Right ventricle myocardium inferior (tissue), 1 donor: ENCODE data around the gene SYF2. TPM values are rescaled to one million over a fixed set of nuclear protein-coding genes. Genes with fewer than 3 reads are reported as not detected.
"Not testable (repeated sequence)": the region's sequence is repeated elsewhere in the genome, so short reads cannot be mapped to it uniquely, and the experiment has no call there.

Source experiments
- ATAC-seq: fragments of 200-7000 bp; cut with Tn5 transposase; one replicate; pipeline ENCODE4 v1.9.1; 2020; ENCODE audit warnings: mild to moderate bottlenecking, moderate library complexity
- DNase-seq: peaks from one replicate; pipeline ENCODE4 v3.0.0; 2021; ENCODE audit errors: missing footprints
- intact Hi-C: fragments of 100-400 bp; cut with DNase I; formaldehyde crosslinking; loops from one replicate; pipeline ENCODE4 v1.11.0; 2022
- long read RNA-seq: library from polyadenylated mRNA; unstranded; transcript quantifications from one replicate; pipeline ENCODE4 v2.0.0, GENCODE V29; 2021
- total RNA-seq: library from RNA; stranded (reverse); fragmentation: NEBNext Ultra II Directional; extraction: Animal tissue kit (Norgen Biotek cat#: 25700); gene quantifications from one replicate; pipeline ENCODE4 v1.2.1, GENCODE V29; 2021
- donor health status: DM: no; HTN: yes; CAD: no; lungs with severe emphysema.

SYF2 gene
- total RNA-seq = 34.1 TPM
- long read RNA-seq, transcript SYF2-201 (7 exons, 1,345 nt) = major isoform, 11 of 17 reads
- long read RNA-seq, partial matches to known transcripts = 4 of 17 reads
- long read RNA-seq, other reads (novel, unspliced or antisense) = 1 of 17 reads

DNA sequence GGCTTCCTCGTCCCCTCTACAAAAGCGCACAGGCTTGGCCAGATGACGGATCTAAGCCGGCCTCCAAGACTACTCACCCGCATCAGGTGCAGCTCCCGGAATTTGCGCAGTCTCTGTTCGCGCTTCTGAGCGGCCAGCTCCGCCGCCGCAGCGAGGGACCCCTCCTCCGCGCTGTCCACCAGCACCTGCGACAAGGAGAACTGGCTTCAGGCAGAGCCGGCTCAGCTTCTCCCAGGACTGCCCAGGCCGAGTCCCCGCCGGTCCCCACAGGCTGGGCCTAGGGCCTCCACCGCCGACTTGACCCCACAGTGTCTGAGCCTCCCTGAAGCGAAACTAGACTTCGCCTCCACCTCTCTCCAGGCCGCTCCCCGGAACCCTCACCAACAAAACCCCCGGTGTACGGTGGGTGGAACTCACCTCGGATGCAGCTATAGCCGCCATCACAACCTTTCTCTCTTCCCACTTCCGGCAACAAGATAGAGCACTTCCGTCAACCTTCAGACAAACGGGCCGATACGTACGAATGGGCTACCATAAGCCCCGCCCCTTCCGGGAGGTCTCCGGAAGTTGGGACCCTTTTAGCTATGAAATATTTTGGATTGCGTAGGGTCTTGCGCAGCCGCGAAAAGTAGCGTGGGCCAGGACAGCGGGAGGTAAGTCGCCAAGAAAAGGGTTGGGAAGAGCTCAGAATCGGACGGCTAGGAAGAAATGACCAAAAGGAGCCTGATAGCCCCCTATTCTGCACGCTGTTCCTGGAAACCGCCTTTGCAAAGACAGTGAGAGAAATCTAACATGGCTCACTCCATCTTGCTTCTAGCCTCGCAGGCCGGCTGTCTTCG, at the start of gene SYF2:
Gene SYF2, minus strand, starts transcription at position 476 of the 839 bp plus-strand sequence. Its CDS starts 35 bp downstream, at position 441.
- DNase-seq = peak; percentile 94
- peak; percentile 96 for ATAC-seq
- intact Hi-C loops = no loop called here

DNA sequence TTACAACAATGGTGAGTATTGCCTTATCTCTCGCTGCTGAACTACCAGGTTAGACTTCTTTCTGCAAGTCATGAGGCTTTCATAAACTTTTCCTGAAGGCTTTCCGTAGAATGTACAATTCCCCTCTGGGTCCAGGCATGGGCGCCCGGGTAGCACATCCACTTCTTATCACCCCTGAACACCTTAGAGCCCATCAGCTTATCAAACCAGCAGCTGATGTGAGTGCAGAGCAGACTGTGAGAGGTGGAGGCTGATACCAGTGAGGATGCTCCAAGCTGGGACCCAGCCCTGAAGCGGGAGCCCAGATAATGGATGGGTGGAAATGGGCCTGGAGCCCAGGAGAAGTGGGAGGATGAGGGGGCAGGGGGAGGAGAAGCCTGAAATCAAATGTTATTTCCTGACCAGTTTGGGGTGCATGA, 47.4 kb upstream of the SYF2 start:
- ATAC-seq, DNase-seq, intact Hi-C loops: not testable (repeated sequence)

GRCh38 chr1:25278790-25279189, 46.5 kb upstream of the SYF2 start:
- ATAC-seq, DNase-seq, intact Hi-C loops: not testable (repeated sequence)

GRCh38 chr1:25278358-25278757, 46.1 kb upstream of the SYF2 start:
- DNase-seq, intact Hi-C loops, ATAC-seq: not testable (repeated sequence)

DNA sequence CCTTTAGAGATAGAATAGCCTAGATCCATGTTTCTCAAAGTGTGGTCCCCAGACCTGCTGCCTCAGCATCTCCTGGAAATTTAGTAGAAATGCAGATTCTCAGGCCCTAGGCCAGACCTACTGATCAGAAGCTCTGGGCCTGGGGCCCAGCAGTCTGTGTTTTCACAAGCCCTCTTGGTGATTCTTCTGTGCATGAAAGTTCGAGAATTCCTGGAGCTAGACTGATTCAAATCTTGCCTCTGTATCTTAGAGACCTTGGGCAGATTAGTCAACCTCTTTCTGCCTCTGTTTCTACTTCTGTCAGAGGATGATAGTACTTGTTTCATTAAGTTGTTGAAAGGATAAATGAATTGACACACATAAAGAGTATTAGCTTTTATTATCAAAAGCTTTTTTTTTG, 45.0 kb upstream of the SYF2 start:
- intact Hi-C loops, ATAC-seq, DNase-seq: not testable (repeated sequence)

DNA sequence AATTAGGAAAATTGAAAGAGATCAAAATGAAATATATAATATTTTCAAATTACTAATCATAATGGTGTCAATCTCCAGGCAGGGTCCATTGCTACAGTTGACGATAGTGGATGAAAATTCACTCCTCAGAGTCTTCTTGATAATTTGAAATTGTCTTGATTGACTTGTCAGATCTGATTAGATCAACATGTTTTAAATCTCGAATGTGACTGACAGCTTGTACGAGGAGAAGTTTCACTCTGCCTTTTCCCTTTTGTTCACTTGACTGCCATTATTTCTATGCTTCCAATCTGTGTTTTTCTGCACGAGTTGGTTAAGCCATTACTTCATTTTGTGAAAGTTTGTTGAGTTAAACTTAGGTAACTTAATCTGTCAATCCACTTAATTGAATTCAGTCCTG, 43.3 kb upstream of the SYF2 start:
- DNase-seq, intact Hi-C loops: not testable (repeated sequence)

DNA sequence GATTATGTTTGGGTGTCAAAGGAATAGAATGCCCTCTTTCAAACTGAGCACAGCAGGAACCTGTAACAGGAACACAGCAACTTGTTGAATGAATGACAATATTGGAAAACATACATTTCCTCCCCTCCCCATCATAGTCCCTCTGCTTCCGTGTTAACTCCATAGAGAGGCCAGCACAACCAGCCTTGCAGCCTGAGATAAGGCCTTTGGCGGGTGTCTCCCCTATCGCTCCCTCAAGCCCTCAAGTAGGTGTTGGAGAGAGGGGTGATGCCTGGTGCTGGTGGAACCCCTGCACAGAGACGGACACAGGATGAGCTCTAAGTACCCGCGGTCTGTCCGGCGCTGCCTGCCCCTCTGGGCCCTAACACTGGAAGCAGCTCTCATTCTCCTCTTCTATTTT, 39.9 kb upstream of the SYF2 start, which contains the start of gene RHD:
Gene RHD, plus strand, starts transcription at position 272 of the 400 bp plus-strand sequence. Its CDS starts 39 bp downstream, at position 311.
- intact Hi-C loops, ATAC-seq, DNase-seq: not testable (repeated sequence)

More for the DNA sequence above, 43.3 kb upstream of the SYF2 start:
- ATAC-seq = not testable (repeated sequence)

DNA sequence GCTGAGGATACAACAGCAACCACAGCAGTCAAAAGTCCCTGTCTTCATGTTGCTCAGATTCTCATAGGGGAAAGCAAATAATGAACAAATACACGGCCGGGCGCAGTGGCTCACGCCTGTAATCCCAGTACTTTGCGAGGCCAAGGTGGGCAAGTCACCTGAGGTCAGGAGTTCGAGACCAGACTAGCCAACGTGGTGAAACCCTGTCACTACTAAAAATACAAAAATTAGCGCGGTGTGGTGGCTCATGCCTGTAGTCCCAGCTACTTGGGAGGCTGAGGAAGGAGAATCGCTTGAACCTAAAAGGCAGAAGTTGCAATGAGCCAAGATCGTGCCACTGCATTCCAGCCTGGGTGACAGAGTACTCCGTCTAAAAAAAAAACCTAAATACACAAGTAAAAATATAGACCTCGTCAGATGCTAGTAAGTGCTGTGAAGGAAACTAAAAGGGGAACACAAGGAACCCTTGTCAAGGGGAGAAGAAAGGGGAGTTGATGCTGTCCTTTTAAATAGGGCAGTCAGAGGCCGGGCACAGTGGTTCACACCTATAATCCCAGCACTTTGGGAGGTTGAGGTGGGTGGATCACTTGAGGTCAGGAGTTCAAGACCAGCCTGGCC, 36.0 kb upstream of the SYF2 start:
- DNase-seq, intact Hi-C loops, ATAC-seq: not testable (repeated sequence)

GRCh38 chr1:25267288-25268142, 35.2 kb upstream of the SYF2 start:
- DNase-seq = peak; percentile 86
- peak; percentile 97 for ATAC-seq
- intact Hi-C loops = not testable (repeated sequence)

DNA sequence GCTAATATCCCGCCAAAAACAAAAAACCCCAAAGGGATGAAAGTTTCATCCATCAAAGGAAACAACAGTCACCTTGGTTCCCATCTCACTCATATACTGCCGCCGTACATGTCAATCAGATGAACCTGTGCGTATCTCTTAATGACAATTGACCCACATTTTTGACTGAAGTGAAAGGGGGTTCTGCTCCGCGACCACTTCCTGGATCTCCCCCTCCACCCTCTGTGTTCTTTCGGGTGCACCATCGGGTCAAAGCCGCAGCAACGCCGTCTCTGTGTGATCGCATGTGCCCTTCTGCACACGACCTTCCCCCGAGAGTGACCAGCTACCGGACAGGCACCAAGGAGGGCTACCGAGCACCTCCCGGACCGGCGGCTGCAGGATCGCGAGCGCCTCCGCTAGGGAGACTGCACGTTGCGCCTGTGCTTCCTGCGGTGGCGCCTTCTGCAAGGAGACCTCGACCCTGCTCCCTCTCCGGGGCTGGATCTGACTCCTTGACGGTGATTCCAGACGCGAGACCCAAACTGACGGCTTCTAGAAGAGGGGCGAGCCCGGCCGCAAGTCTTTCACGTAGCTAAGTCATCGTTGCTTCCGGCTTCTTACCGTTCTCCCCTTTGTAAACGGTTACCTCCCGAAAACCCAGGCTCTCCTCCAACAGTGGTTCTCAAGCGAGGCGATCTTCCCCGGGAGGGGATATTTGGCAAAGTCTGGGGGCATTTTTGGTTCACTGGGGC, 34.4 kb upstream of the SYF2 start:
- DNase-seq, intact Hi-C loops: not testable (repeated sequence)
- ATAC-seq = peak; percentile 75

DNA sequence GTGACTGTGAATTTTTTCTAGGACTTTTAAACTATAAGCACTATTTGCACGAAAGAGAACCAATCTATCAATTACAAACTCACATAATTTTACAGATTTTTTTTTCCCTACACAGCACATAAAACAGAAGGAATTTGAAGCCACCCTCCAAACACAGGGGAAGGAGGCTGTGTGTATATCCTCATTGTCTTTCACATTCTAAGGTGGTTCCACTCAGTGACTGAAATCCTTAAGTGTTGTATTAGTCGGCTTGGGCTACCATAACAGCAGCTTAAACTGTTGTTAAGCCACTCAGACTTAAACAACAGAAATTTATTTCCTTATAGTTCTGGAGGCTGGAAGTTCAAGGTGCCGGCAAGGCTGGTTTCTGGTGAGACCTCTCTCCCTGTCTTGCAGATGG, 28.0 kb upstream of the SYF2 start:
- intact Hi-C loops, ATAC-seq, DNase-seq: not testable (repeated sequence)

DNA sequence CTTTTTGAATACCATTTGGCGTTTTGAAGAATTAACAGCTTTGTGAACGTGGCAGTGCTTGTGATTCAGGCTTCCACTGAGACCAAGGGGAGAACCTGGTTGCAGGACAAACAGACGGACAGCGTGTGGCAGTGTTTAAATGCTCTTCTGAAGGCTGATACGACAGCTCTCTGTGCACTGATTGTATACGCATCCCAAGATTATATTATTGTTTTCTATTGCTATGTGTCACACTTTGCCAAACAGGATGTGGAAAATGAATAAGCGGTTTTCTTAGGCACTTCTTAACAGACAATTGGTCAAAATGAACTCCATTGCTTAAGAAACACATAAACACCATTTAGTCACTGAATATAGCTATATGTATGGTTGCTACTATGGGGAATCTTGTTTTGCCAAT, 27.5 kb upstream of the SYF2 start:
- ATAC-seq, DNase-seq, intact Hi-C loops: not testable (repeated sequence)

GRCh38 chr1:25257196-25257595, 24.9 kb upstream of the SYF2 start:
- intact Hi-C loops = no loop called here
- ATAC-seq = no peak

DNA sequence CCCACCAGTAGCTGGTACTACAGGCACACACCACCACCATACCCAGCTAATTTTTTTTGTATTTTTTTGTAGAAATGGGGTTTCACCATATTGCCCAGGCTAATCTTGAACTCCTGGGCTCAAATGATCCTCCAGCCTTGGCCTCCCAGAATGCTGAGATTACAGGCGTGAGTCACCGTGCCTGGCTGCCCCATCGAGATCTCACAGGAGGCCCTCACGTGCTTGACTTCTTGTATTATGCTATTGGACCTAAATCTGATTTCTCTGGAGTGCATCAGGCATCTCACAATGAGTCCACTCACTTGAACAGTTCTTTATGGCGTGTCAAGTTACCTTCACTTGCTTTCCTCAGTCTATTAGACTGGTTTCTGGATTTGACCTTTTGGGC, 24.3 kb upstream of the SYF2 start:
- DNase-seq (no peak), ATAC-seq (no peak)
- intact Hi-C loops = no loop called here

More at GRCh38 chr1:25257196-25257595, 24.9 kb upstream of the SYF2 start:
- DNase-seq = no peak

GRCh38 chr1:25255706-25256577, 23.6 kb upstream of the SYF2 start:
- ATAC-seq (no peak), DNase-seq (no peak)
- intact Hi-C loops = no loop called here

GRCh38 chr1:25253911-25254310, 21.6 kb upstream of the SYF2 start:
- intact Hi-C loops = no loop called here

More at GRCh38 chr1:25253911-25254310, 21.6 kb upstream of the SYF2 start:
- DNase-seq (no peak), ATAC-seq (no peak)
